Adrenal gland (tissue), 5 donors: Measurements from ENCODE around the gene CEP152.

Experiments used
- POLR2A ChIP-seq, 2 donors: fragments of 450-650 bp; IDR thresholded peaks; one replicate each; pipeline ENCODE4 v1.6.1; 2017; ENCODE audit warnings: antibody characterized with exemption in 2 of 2, mild to moderate bottlenecking in 2 of 2, moderate library complexity in 1 of 2
- TF ChIP-seq, protein P1 (sequence below), 6 experiments: fragments of 450-650 bp in 4 of 6; fragments of 200-600 bp in 2 of 6; sonication (generic) in 1 of 6; IDR thresholded peaks; 1 replicate in 5 of 6; 2 replicates in 1 of 6; pipeline versions ENCODE4 v1.5.1 to v1.8.0; 2016 to 2021; ENCODE audit warnings: antibody characterized with exemption in 6 of 6, mild to moderate bottlenecking in 2 of 6, moderate library complexity in 1 of 6
- donor health status: DM: no; HTN: no; CAD: no.

DNA sequence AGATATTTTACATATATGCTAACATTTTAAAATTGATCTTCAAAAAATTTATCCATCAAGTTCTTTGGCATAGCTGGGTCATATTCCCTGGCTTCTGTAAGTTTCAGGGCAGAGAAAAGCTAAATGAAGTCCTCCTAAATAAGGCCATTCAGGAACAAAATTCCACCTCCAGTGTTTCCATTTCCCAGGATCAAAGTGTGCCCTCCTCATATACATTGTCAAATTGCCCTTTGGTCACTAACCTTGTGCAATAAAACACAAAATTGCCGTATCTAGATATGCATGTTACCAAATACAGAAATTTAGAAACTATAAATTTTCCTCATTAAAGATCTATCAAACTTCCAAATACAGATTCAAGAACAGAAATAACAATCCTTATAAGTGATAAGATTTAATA, 10.6 kb downstream of the CEP152 start:
- TF ChIP-seq, protein P1, sequence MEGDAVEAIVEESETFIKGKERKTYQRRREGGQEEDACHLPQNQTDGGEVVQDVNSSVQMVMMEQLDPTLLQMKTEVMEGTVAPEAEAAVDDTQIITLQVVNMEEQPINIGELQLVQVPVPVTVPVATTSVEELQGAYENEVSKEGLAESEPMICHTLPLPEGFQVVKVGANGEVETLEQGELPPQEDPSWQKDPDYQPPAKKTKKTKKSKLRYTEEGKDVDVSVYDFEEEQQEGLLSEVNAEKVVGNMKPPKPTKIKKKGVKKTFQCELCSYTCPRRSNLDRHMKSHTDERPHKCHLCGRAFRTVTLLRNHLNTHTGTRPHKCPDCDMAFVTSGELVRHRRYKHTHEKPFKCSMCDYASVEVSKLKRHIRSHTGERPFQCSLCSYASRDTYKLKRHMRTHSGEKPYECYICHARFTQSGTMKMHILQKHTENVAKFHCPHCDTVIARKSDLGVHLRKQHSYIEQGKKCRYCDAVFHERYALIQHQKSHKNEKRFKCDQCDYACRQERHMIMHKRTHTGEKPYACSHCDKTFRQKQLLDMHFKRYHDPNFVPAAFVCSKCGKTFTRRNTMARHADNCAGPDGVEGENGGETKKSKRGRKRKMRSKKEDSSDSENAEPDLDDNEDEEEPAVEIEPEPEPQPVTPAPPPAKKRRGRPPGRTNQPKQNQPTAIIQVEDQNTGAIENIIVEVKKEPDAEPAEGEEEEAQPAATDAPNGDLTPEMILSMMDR (IDR thresholded peaks at IDR 0.05), result no peak
- no peak for TF ChIP-seq POLR2A (IDR thresholded peaks at IDR 0.05)
